ENCODE data around the gene CERS3.

The CERS3 gene

DNA sequence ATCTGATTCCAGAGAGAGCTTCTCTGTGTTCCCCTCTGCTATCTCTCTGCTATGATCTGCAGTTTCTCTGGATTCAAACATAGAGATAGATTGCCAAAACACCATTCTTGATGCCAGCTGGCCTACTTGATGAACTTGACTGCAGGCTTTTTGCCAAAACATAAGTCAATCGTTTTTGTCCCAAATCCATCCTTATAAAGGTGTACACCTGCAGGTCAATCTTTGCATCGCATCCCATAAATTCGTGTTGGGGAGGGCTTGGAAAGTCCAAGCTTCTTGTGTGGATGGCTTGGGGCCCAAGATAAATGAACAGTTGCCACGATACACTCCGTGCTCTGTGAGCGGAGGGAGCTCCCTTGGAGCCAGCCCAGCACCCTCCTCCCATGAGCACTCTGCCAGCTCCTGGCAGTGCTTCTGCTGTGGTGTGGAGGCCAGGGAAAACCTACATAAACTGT, 2.7 kb downstream of the CERS3 start:
- no peak for DNase-seq

DNA sequence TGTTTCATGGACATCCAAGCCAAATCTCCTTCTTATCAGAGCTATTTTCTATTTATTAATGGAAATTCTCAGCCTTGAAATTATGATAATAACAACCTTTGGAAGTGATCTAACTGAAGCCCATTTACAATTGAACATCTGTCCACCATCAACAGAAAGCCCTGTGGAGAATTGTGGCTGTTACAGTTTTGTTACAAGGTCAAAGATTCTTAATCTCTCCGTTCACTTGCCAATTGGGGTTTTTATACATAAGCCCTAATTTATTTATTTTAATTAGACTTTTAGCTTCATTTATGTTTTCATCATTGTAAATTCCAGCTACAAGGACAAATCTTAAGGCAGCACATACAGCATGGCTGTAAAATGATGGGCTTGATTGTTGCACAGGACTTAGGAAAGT, 3.3 kb downstream of the CERS3 start:
- DNase-seq: no peak

DNA sequence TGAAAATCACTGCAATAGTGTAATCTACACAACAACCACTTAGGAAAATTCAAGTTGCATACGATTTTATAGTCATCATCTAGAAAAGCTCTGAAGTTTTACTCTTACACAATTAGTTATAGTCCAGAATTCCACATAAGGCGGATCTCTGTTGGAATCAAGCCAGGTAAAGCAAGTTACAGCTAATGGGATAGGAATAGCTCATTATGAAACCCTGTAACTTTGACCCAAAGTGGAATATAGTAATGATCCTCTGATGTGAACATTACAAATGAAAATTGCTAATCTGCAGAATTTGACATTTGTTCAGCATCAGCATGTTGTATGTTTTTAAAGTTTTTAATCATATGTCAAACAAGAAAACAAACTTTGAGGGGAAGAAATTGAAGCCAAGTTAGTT, 4.4 kb downstream of the CERS3 start:
- DNase-seq: no peak

DNA sequence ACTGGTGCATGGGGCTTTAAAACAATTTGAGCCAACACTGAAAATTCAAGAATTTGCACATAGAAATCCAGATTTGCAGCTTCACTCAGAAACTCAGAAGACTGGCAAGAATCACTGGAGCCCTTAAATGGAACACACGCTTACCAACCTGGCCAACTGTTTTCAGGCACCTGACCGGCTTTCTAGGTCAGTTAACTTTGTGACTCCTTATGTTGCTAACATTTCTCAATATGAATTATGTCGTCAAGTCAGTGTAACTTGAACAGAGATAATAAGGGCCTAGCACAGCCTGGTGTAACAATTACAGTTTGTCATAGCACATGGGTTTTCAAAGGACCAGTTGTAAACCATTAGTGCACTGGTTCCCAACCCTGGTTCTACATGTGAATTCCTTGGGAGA, 6.8 kb downstream of the CERS3 start:
- no peak for DNase-seq

DNA sequence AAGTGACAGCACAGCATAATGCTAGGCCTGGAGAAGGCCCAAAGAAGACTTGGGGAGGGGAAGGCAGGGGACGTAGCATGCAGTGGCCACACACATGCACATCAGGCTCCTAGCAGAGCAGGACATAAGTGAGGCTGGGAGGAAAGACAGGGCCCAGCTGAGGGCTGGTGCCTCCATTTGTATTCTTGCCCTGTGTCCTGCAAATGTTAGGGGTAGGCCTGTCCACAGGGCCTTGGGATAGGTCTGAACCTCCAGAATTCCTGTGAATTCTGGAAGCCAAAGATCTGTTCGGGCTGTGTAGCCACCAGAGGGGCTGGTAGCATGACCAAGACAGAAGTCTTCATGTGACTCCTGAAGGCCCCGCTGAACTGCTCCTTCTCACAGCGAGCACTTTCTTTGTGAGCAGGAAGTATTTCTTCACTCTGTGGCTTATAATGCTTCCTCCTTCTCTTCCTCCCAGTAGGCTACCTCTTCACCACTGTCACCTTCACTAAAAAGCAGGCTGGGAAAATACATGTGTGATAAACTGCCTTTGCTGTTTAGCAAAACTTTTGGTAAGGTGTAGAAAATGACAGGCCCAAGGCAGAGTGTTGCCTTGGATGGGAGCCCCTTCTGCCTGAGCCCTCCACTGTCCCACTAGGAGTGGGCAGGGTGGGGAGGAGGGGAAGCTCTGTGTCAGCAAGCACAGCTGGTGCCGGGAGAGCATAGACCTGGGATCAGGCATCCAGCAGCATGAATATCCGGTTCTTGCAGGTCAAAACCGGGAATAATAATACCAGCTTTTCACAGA, 8.4 kb downstream of the CERS3 start:
- DNase-seq: no peak

DNA sequence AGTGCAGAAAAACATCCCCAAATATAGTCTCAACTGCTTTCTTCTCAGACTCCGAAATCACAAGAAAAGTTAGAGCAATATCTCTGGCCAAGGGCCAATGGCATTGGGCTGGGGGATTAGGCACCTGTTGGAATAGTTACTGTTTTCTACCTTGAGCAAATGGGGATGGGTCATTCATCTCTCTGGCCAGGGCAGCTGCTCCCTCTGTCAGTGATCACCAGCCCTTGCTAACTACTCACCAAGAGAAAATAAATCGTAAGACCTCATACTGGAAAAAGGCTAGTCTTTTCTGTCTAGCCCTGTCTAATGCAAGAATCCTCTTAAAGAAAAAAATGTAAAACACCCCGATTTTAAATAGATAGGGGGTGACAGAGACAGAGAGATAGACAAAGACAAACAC, 10.9 kb downstream of the CERS3 start:
- DNase-seq: no peak

DNA sequence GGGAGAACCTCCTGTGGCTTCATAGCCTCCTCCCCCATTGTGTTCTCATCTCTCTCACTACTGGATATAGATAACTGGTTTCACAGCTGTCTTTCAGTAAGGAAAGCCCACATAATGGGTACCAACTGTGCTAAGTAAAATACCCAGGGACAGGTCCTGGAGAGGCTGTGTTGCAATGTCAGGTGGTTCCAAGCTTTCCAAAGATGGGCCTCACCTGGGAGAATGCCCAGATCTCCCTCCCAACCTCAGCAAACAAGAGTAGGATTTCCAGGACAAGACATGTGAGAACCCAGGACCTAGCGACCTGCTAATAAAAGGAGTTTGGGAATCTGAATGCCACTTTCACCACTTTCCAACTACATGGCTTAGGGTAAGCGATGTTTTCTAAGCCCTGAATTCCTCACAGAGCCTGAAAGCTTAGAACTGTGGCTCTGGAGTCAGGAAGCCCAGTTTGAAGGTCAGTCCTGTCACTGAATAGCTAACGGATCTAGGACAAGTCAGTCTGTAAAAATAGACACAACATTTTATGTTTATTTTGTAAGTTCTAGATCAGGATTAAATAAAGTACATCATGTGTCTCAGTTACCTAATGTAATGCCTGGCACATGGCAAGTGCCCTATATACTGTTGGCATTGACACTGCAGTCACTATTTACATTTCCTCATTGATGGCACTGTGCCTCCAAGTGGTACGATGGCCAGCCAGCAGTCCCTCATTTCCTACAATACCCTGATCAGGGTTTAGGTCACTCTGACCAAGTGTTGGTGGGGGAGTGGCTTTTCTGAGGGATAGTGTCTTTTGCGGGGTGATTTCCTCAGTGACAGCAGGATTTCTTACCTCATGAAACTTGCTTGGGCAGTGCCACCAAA, 11.9 kb downstream of the CERS3 start:
- no peak for DNase-seq

DNA sequence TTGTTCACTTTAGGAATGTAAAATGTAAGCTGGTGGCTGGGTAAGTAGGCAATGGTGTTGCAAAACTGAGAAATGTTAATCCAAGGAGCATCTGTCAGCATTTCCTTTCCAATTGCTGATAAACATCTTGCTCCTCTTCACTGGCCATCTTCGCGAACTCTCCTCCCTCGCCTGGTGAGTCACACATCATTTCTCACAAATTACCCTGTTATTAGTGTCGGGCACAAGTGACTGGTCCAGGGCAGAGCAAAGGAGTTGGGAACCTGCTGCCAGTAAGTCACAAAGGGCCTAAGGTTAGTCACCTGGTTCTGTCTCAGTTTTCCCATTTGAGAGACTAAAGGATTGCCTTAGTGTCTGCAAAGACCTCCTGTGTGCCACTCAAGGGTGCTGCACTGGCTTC, 13.0 kb downstream of the CERS3 start:
- no peak for DNase-seq

DNA sequence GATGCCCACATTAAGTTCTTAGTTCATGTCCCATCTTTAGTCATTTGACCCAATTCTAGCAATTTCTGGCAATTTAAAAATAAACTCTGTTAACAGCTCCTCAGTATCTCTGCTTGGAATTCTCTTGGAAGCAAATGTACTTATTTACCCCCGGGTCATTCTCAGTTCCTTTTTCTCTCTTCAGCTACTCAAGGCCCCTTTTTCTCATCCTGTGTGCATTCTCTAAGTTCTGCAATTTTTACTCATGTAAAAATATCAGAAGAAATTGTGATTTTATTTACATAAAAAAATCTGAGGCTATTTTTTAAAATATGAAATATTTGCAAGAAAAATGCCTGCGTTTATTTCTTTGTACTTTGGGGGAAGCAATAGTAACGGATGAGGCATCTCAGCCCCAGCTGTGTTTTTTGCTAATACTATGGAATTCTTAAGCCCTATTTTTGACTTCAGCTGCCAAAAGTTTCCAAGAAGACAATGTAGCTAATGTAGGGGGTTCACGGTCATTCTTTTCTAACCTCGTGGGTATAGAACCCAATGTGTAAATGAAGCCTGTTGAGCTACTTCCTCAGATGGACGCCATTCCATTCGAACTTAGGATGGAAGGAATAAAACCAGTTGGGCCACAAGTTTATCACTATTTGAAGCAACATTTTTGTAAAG, 20.0 kb downstream of the CERS3 start:
- DNase-seq: no peak

DNA sequence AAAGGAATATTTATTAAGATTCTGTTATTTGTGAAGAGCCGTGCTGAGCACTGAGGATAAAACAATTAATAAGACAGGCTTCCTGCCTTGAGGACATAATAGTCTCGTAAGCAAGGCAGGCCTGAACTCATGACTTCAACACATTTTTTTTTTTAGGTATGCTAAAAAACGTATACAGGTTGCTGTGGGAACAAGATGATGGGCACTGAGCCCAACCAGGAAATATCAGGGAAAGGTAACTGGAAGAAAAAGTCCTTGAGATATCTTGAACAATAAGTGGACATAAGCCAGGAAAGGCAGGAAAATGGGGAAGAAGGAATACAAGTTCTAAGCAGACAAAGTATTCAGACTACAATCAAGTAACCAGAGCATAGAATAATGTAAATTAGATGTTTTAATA, 26.1 kb downstream of the CERS3 start:
- DNase-seq: no peak

DNA sequence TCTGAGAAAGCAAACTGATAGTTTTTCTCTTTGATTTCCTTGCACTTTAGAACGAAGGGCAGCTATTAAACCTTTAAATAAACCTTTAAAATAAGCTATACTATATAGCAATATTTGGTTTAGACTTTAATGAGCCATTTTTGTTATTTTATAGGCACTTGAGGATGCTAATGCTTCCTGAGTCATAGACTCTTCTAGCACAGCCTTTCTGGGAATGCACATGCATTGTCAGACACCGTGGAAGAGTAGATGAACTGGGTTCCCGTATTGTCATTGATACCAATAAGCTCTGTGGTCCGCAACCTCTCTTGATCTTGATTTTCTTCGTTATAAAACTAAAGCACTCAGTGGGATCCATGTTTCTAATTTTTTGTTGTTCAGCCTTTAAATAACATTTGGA, 27.6 kb downstream of the CERS3 start:
- DNase-seq: no peak

DNA sequence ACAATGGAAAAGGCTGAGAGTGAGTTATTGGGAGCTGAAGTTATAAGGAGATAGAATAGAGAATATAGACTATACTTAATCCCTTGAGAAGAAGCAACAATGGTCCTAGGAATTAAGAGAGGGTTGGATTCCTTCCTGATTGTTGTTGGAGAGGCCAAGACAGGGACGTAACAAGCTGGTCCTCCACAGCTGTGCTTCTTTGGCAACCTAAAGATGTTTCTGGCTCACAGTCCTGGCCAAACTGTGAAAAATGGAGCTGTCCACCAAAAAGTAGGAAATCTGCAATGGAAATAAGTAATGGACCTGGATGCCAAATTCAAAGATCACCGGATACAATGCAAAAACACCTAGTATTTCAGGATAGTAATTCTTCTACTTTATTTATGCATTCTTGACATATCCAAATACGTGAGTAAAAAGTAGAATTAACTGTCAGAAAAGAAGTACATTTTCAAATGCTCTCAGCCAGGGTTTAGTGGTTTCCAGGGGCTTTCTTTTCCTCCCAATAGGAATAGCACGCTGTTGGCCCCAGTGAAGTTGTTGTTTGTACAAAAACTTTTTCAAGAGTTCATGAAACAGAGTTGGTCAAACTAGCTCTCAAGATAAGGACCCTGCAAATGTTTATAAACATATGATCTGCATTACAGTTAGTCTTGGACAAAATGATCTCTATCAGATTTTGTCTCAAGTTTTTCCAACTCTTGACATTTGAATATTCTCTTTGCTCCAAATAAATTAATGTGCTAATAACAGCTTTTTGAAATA, 28.3 kb downstream of the CERS3 start:
- DNase-seq: no peak

DNA sequence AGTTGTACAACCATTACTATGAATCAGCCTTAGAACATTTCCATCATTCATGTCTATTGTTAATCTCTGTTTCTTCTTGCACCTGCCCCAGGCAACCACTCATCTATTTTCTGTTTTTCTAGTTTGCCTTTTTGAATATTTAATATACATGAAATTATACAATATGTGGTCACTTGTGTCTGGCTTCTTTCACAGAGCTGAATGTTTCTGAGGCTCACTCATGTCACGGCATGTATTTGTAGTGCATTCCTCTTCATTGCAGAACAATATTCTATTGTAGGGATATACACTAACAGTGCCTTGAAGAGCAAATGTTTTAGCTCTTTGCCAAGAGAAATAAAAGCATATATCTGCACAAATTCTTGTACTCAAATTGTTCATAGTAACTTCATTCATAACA, 32.9 kb downstream of the CERS3 start:
- no peak for DNase-seq

DNA sequence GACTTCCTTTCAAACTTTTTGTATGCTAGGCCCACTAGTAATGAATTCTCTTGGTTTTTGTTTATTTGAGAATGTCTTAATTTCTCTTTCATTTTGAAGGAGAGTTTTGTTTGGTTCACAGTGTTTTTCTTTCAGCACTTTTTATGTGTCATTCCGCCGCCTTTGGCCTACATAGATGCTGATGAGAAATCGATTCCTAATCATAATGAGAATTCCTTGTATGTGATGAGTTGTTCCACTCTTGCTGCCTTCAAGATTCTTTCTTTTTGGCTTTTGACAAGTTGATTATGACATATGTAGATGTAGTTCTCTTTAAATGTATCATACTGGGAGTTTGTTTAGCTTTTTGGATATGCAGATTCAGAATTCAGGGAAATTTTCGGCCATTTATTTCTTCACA, 35.5 kb downstream of the CERS3 start:
- DNase-seq: no peak

DNA sequence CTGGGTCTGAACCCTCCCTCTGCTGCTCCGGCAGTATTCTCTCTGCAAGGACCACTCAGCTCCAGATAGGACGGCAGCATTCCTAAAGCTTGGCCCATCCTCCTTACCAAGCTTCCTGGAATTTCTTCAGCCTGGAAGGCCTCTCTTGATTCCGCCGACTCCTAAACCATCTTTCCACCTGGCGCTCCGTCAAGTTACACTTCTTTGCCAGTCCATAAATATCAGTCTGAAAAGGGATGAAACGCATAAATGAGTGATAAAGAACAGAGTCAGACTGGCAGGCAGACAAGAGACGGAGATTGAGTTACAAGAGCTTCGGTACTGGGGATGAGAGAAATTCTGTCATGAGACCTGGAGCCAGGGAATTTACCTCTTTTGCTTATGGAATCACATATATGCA, 44.3 kb downstream of the CERS3 start:
- no peak for DNase-seq

DNA sequence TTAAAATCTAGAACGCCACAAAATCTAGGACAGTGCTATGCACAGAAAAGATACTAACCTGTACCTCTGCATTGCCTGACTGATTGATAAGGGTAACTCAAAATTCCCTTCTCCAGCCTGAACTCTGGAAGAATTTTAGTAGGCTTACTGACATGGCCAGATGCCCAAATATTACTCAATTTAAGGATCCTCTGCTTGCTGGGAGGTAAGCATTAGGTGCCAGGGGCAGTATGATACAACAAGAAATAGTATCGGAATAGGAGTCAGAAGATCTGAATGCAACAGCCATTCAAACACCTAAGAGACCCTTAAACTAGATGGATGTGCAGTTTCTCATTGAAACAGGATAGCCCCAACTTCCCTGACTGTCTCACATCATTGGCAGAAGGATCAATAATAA, 45.4 kb downstream of the CERS3 start:
- no peak for DNase-seq

DNA sequence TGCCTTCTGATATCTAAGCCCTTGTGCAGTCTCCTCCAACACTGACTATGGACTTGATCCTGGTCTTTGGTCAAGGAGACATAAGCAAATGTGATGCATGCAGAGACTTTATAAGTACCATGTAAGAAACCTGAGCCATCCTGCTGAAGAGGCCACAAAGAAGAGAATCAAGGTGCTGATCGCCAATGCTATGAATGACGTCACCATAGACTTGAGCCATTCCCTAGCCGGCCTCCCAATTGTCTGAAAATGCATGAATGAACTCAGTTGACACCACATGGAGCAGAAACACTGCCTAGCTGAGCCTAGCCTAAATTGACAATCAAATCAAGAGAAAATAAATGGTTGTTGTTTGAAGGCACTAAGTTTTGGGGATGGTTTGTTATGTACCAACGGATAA, 51.9 kb downstream of the CERS3 start:
- no peak for DNase-seq

DNA sequence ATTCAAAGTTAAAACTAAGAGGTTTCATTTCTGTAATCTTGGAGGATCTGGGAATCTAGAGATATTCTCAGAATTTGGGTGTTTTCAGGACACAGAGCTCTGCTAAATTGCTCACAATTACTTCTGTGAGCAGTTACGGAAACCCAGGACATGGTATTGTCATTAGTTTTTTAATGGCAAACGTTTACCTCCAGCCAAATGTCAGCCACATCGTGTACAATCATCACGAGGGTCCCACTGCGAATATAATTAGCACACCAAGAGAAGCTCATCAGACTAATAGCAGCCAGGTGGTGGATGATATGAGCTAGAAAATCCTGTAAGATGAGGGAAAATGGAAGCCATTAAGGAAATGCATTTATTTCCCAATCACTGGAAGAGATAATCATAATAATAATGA, 56.0 kb downstream of the CERS3 start:
- DNase-seq: no peak

DNA sequence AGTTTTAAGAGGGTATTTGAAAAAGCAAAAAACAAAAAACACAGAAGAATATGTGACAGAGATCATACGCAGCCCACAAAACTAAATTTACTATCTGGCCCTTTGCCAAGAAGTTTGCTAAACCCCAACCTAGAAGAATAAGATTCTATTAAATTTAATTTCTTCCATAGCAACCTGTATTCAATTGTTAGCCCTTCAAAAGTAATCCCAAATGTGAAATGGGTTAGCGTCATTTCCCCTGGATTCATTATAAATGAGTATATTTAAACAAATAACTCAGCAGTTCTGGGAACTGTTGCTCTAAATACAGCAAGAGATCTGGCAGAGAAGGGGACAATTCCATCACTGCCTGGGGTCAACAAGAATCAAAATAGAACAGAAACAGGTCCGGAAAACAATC, 56.8 kb downstream of the CERS3 start:
- no peak for DNase-seq

DNA sequence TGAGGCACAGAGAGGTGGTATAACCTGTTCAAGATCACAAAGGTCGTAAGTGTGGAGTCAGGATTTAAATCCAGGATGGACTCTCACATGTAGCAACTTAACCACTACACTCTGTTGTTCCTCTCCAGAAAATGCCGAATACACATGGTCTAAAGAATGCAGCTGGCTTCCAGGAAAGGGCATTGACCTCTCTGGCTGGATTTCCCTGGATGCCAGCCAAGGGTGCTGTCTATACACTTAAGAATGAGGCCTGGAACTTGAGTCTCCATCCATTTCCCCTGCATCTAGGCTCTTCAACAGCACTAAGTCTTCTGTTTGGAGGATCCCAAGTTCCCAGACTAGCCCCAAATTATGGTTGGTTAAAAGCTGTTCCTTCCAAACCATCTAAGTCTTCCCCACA, 60.5 kb downstream of the CERS3 start:
- DNase-seq: no peak

DNA sequence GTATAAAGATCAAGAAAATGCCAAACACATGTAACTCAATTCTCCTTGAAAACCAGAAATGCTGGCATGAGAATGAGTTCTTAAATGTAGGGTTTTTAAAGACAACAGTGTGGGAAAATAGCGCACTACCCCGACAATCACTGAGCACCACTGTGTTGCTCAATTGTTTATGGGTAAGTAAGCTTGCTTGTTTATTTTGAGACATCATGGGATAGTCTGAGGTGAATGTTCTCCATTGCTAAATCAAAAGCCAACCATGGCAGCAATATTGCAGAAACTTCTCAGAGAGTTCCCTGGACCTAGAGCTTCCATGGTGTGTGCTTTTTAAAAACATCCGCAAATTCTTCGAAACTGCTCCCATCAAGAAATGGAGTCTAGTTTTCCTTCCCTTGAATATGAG, 62.7 kb downstream of the CERS3 start:
- DNase-seq: no peak

DNA sequence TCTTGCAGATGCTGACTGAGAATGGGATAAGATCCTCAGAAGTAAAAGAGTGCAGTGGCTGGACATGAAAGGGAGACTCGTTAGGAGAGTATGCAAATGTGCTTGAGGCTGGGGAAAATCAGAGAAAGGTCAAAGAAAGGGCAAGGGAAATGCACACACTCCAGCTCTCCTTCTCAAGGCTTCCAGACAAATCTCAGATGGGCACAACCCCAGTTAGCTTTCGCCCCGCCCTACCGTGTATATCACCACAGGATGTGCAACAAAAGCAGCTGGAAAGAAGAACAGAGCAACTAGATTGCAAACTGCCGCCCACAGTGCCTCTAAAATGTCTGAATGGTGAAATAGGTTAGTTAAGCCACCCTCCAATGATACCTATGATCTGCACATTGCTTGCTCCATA, 63.9 kb downstream of the CERS3 start:
- no peak for DNase-seq

DNA sequence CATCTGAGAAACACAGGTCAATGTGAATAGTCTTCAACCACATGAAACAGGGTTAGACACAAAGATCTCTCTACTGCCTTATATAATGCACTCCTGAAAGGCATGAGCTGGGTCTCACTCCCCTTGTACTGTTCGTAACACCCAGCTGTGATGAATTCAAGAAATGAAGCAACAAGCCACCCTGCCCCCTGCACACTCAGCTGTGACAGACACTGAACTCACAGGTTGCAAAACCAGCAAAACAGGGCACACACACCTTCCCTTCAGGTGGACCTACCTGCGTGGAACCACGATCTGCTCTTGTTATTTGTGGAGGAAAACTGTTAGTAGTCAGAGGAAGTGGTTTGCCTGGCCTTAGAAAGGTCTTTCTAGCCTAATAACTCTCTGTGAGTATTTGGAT, 64.5 kb downstream of the CERS3 start:
- DNase-seq: no peak
